K562 (cell line): ENCODE data around the gene LIMK1.

Experiments
- CTCF ChIP-seq, 3 experiments: IDR thresholded peaks in 2 of 3; conservative IDR thresholded peaks in 1 of 3; 2 replicates each; pipeline ENCODE4 v1.5.1; 2011 to 2012; ENCODE audit warnings: low read length in 3 of 3, mild to moderate bottlenecking in 3 of 3, control low read depth in 2 of 3, improper control_type of control experiment in 1 of 3, inconsistent platforms in 1 of 3, low read depth in 1 of 3, mixed read lengths in 1 of 3, moderate library complexity in 1 of 3; ENCODE audit not compliant: insufficient read depth in 2 of 3
- EGR1 ChIP-seq: fragments of 450-650 bp; conservative IDR thresholded peaks from 2 replicates; pipeline ENCODE4 v1.6.1; 2017; ENCODE audit warnings: mild to moderate bottlenecking
- IRF1 ChIP-seq: sonication (generic); formaldehyde crosslinking; IDR thresholded peaks from 2 replicates; pipeline ENCODE4 v1.8.0; 2022; ENCODE audit warnings: missing genetic modification reagents, mild to moderate bottlenecking, borderline replicate concordance
- L3MBTL2 ChIP-seq: fragments of 450-650 bp; IDR thresholded peaks from 2 replicates; pipeline ENCODE4 v1.6.1; 2016; ENCODE audit warnings: mild to moderate bottlenecking, moderate library complexity
- NR2C2 ChIP-seq, 2 experiments: fragments of 200-800 bp in 1 of 2; sonication (Bioruptor generic) in 1 of 2; sonication (generic) in 1 of 2; formaldehyde crosslinking in 1 of 2; IDR thresholded peaks; 2 replicates each; pipeline versions ENCODE4 v1.6.1 to v1.8.0; 2016 to 2022; ENCODE audit warnings: mild to moderate bottlenecking in 1 of 2, missing compliant biosample characterization in 1 of 2, missing genetic modification characterization in 1 of 2, missing genetic modification reagents in 1 of 2
- NRF1 ChIP-seq, 2 experiments: fragments of 450-650 bp; IDR thresholded peaks in 1 of 2; conservative IDR thresholded peaks in 1 of 2; 2 replicates each; pipeline ENCODE4 v1.6.1; 2014; ENCODE audit warnings: mild to moderate bottlenecking in 2 of 2
- POLR2A ChIP-seq: fragments of 450-650 bp; conservative IDR thresholded peaks from 2 replicates; pipeline ENCODE4 v1.6.1; 2016
- PTBP1 ChIP-seq: fragments of 200-400 bp; formaldehyde crosslinking; IDR thresholded peaks from 2 replicates; pipeline ENCODE4 v1.6.1; 2017; ENCODE audit warnings: low read depth, low read length
- SMARCA4 ChIP-seq: fragments of 450-650 bp; IDR thresholded peaks from 2 replicates; pipeline ENCODE4 v1.6.1; 2016
- STAT6 ChIP-seq: sonication (generic); formaldehyde crosslinking; IDR thresholded peaks from 2 replicates; pipeline ENCODE4 v1.8.1; 2023; ENCODE audit warnings: mild to moderate bottlenecking, missing genetic modification reagents
- ZFP1 ChIP-seq: fragments of 450-650 bp; formaldehyde crosslinking; IDR thresholded peaks from 2 replicates; pipeline ENCODE4 v1.4.0; 2020; ENCODE audit warnings: mild to moderate bottlenecking, mixed read lengths
- ZFP36 ChIP-seq: fragments of 150-350 bp; IDR thresholded peaks from 2 replicates; pipeline ENCODE4 v1.6.1; 2018; ENCODE audit warnings: low read length, low read depth; ENCODE audit not compliant: partially characterized antibody

GRCh38 chr7:74053589-74054186, 29.9 kb upstream of the LIMK1 start:
- TF ChIP-seq L3MBTL2: no peak
- TF ChIP-seq IRF1 (CRISPR knock-in tag): no peak
- no peak for TF ChIP-seq SMARCA4
- no peak for TF ChIP-seq CTCF (IDR thresholded peaks at IDR 0.05 in 2 of 3, conservative IDR thresholded peaks at IDR 0.05 in 1 of 3; ENCODE audit: insufficient read depth in 2 of 3, low read depth in 1 of 3, low read length in 3 of 3)
- TF ChIP-seq POLR2A: no peak
- TF ChIP-seq PTBP1: no peak
- no peak for TF ChIP-seq NR2C2 (CRISPR knock-in tag; IDR thresholded peaks at IDR 0.05)
- TF ChIP-seq NR2C2 (tag; IDR thresholded peaks at IDR 0.05): no peak
- TF ChIP-seq NRF1 (conservative IDR thresholded peaks at IDR 0.05 in 1 of 2, IDR thresholded peaks at IDR 0.05 in 1 of 2): no peak
- TF ChIP-seq EGR1: no peak; the same call in 1 of the 2 replicates
- TF ChIP-seq ZFP36: no peak
- no peak for TF ChIP-seq STAT6 (CRISPR knock-in tag)
- no peak for TF ChIP-seq ZFP1
